ENCODE measurements around the gene ERCC2. TPM values are rescaled to one million over a fixed set of nuclear protein-coding genes. Genes with fewer than 3 reads are reported as not detected.

The ERCC2 gene
- total RNA-seq, 1 donor from 2014 or later, result 44.7 TPM

DNA sequence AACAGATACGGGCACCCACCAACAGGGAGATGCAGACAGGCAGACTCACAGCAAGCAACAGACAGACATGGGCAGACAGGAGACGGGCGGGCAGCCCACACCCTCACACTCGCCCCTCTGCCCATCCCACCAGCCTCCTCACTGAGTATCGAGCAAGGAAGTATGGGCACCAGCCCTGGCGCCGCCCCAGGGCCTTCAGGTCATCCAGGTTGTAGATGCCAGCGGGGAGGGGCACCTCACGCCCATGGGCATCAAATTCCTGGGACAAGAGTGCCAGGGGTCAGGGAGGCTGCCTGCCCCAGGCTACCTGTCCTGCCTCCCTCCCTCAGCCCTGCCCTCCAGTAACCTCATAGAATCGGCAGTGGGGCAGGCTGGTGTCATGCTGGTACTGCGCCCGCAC is 5.7 kb downstream of the ERCC2 start:
- H3K4me1 Mint-ChIP-seq (ENCODE audit: low read depth, unreplicated experiment), result no peaks in the 10 kb centered on the region
- FAIRE-seq, result no peak

DNA sequence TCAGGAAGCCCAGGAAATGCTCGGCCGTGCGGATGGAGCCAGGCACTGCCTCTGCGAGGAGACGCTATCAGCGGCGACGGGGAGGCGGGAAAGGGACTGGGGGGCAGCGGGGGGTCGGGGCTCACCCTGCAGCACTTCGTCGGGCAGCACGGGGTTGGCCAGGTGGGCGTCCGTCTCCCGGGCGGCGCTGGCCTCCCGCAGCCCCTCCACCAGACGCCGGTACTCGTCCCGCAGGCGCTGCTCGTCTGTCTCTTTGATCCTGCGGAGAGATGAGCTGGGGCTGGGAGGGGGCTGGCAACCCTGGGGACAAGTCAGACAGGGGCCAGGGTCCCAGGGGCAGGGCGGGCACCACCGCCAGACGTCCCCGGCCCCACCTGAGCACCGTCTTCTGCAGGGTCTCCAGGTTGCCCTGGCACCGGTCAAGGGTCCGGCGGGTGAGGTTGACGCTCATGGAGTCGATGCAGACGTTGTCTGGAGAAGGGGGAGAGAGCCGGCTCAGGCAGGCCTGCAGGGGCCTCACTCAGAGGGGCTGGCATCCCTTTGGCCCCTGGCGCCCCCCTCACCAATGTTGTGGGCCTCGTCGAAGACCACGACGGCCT is 6.4 kb downstream of the ERCC2 start:
- H3K27ac ChIP-seq (ENCODE audit: low read depth, low read length), result no peak overlapping the region
- Mint-ChIP-seq H3K27ac (ENCODE audit: unreplicated experiment) (no peak overlapping the region), H3K27me3 (ENCODE audit: low read depth, unreplicated experiment) (no peaks in the 10 kb centered on the region)

More for the DNA sequence above, 5.7 kb downstream of the ERCC2 start:
- peaks cover 35% of the 10 kb centered on the region for H4K20me1 ChIP-seq (ENCODE audit: insufficient read depth, low read length)
- no peak for DNase-seq (ENCODE audit: low read depth)
- no peak overlapping the region for H3K4me2 ChIP-seq (ENCODE audit: low read length)
- H2AFZ ChIP-seq (ENCODE audit: low read depth, low read length), result no peak overlapping the region
- peaks cover 5% of the 10 kb centered on the region for H3K4me1 ChIP-seq (ENCODE audit: insufficient read depth, low read length)
- H3K79me2 ChIP-seq (ENCODE audit: insufficient read depth, low read length), result peaks cover 22% of the 10 kb centered on the region
- H3K27ac ChIP-seq (ENCODE audit: low read depth, low read length), result no peak overlapping the region
- peaks cover 4% of the 10 kb centered on the region for H3K36me3 ChIP-seq (ENCODE audit: insufficient read depth, low read length)
- no peaks in the 10 kb centered on the region for H3K9me3 ChIP-seq (ENCODE audit: insufficient read depth, low read depth, low read length)
- TF ChIP-seq, protein P1, sequence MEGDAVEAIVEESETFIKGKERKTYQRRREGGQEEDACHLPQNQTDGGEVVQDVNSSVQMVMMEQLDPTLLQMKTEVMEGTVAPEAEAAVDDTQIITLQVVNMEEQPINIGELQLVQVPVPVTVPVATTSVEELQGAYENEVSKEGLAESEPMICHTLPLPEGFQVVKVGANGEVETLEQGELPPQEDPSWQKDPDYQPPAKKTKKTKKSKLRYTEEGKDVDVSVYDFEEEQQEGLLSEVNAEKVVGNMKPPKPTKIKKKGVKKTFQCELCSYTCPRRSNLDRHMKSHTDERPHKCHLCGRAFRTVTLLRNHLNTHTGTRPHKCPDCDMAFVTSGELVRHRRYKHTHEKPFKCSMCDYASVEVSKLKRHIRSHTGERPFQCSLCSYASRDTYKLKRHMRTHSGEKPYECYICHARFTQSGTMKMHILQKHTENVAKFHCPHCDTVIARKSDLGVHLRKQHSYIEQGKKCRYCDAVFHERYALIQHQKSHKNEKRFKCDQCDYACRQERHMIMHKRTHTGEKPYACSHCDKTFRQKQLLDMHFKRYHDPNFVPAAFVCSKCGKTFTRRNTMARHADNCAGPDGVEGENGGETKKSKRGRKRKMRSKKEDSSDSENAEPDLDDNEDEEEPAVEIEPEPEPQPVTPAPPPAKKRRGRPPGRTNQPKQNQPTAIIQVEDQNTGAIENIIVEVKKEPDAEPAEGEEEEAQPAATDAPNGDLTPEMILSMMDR (IDR thresholded peaks at IDR 0.05; ENCODE audit: insufficient read depth, low read depth, low read length), result no peak
- no peak for TF ChIP-seq EZH2 (IDR thresholded peaks at IDR 0.05; ENCODE audit: insufficient read depth, low read length)
- Mint-ChIP-seq H3K27ac (ENCODE audit: unreplicated experiment) (no peak overlapping the region), H3K4me3 (ENCODE audit: unreplicated experiment) (no peak overlapping the region), H3K9me3 (ENCODE audit: unreplicated experiment) (no peaks in the 10 kb centered on the region), H3K27me3 (ENCODE audit: low read depth, unreplicated experiment) (no peaks in the 10 kb centered on the region), H3K36me3 (ENCODE audit: low read depth, unreplicated experiment) (peaks cover 22% of the 10 kb centered on the region)
- H3K9ac ChIP-seq (ENCODE audit: low read length), result no peak overlapping the region
- no peaks in the 10 kb centered on the region for H3K27me3 ChIP-seq (ENCODE audit: insufficient read depth, low read length)
- H3K4me3 ChIP-seq (ENCODE audit: insufficient read depth, low read depth, low read length), result no peak overlapping the region

DNA sequence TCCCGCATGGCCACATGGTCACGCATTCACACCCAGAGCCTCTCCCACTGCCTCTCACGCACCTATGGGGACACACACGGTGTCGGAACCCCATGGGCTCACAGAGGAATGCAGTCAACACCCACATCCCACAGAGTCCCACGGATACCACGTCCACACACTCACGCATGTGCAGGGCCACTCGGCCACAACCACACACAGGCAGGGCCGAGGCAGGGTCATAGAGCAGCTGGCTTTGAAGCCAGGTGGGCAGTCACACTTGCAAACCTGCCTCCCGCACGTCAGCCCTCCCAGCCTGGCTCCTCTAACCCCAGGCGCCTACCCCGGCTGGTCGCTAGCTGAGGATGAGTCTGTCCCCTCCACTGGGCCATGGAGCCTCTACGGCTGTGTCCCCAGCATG is 8.1 kb downstream of the ERCC2 start:
- peaks cover 4% of the 10 kb centered on the region for H3K79me2 ChIP-seq (ENCODE audit: insufficient read depth, low read length)
- no peaks in the 10 kb centered on the region for H3K4me1 Mint-ChIP-seq (ENCODE audit: low read depth, unreplicated experiment)
- H3K4me2 ChIP-seq (ENCODE audit: low read length), result no peak overlapping the region
- H3K27ac ChIP-seq (ENCODE audit: low read depth, low read length), result no peak overlapping the region
- H3K4me1 ChIP-seq (ENCODE audit: insufficient read depth, low read length), result no peaks in the 10 kb centered on the region
- no peaks in the 10 kb centered on the region for H3K27me3 Mint-ChIP-seq (ENCODE audit: low read depth, unreplicated experiment)
- H3K36me3 ChIP-seq (ENCODE audit: insufficient read depth, low read length), result no peaks in the 10 kb centered on the region
- no peaks in the 10 kb centered on the region for H3K9me3 ChIP-seq (ENCODE audit: insufficient read depth, low read depth, low read length)
- H3K9ac ChIP-seq (ENCODE audit: low read length), result no peak overlapping the region
- no peak overlapping the region for H2AFZ ChIP-seq (ENCODE audit: low read depth, low read length)
- H3K9me3 Mint-ChIP-seq (ENCODE audit: unreplicated experiment), result no peaks in the 10 kb centered on the region
- H3K27me3 ChIP-seq (ENCODE audit: insufficient read depth, low read length), result no peaks in the 10 kb centered on the region
- FAIRE-seq, result no peak
- peak overlapping the region; percentile 50 for H3K4me3 Mint-ChIP-seq (ENCODE audit: unreplicated experiment)
- H4K20me1 ChIP-seq (ENCODE audit: insufficient read depth, low read length), result peaks cover 26% of the 10 kb centered on the region
- no peak overlapping the region for H3K4me3 ChIP-seq (ENCODE audit: insufficient read depth, low read depth, low read length)
- peaks cover 28% of the 10 kb centered on the region for H3K36me3 Mint-ChIP-seq (ENCODE audit: low read depth, unreplicated experiment)
- H3K27ac Mint-ChIP-seq (ENCODE audit: unreplicated experiment), result no peak overlapping the region
- DNase-seq (ENCODE audit: low read depth), result no peak
- TF ChIP-seq EZH2 (IDR thresholded peaks at IDR 0.05; ENCODE audit: insufficient read depth, low read length), result no peak
- TF ChIP-seq, protein P1 (IDR thresholded peaks at IDR 0.05; ENCODE audit: insufficient read depth, low read depth, low read length), result no peak

More for the DNA sequence above, 6.4 kb downstream of the ERCC2 start:
- H3K36me3 Mint-ChIP-seq (ENCODE audit: low read depth, unreplicated experiment), result peaks cover 27% of the 10 kb centered on the region
- FAIRE-seq (no peak), DNase-seq (ENCODE audit: low read depth) (no peak)
- H3K4me3 Mint-ChIP-seq (ENCODE audit: unreplicated experiment), result no peak overlapping the region
- H3K36me3 ChIP-seq (ENCODE audit: insufficient read depth, low read length), result peaks cover 4% of the 10 kb centered on the region
- H3K27me3 ChIP-seq (ENCODE audit: insufficient read depth, low read length), result no peaks in the 10 kb centered on the region
- no peak overlapping the region for H2AFZ ChIP-seq (ENCODE audit: low read depth, low read length)
- H3K4me2 ChIP-seq (ENCODE audit: low read length), result no peak overlapping the region
- H3K4me1 ChIP-seq (ENCODE audit: insufficient read depth, low read length), result peaks cover 3% of the 10 kb centered on the region
- peaks cover 14% of the 10 kb centered on the region for H3K79me2 ChIP-seq (ENCODE audit: insufficient read depth, low read length)
- no peak overlapping the region for H3K9ac ChIP-seq (ENCODE audit: low read length)
- H3K9me3 ChIP-seq (ENCODE audit: insufficient read depth, low read depth, low read length), result no peaks in the 10 kb centered on the region
- H4K20me1 ChIP-seq (ENCODE audit: insufficient read depth, low read length), result peaks cover 32% of the 10 kb centered on the region
- H3K9me3 Mint-ChIP-seq (ENCODE audit: unreplicated experiment), result no peaks in the 10 kb centered on the region
- no peak for TF ChIP-seq EZH2 (IDR thresholded peaks at IDR 0.05; ENCODE audit: insufficient read depth, low read length)
- TF ChIP-seq, protein P1 (IDR thresholded peaks at IDR 0.05; ENCODE audit: insufficient read depth, low read depth, low read length), result no peak
- no peak overlapping the region for H3K4me3 ChIP-seq (ENCODE audit: insufficient read depth, low read depth, low read length)
- H3K4me1 Mint-ChIP-seq (ENCODE audit: low read depth, unreplicated experiment), result no peaks in the 10 kb centered on the region
